ENCODE measurements around the gene PROZ. TPM values are rescaled to one million over a fixed set of nuclear protein-coding genes. Genes with fewer than 3 reads are reported as not detected.
"Not testable (repeated sequence)": the region's sequence is repeated elsewhere in the genome, so short reads cannot be mapped to it uniquely, and the experiment has no call there.

PROZ gene, protein sequence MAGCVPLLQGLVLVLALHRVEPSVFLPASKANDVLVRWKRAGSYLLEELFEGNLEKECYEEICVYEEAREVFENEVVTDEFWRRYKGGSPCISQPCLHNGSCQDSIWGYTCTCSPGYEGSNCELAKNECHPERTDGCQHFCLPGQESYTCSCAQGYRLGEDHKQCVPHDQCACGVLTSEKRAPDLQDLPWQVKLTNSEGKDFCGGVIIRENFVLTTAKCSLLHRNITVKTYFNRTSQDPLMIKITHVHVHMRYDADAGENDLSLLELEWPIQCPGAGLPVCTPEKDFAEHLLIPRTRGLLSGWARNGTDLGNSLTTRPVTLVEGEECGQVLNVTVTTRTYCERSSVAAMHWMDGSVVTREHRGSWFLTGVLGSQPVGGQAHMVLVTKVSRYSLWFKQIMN
- not detected in 2 replicates for total RNA-seq
- long read RNA-seq: 0 reads

DNA sequence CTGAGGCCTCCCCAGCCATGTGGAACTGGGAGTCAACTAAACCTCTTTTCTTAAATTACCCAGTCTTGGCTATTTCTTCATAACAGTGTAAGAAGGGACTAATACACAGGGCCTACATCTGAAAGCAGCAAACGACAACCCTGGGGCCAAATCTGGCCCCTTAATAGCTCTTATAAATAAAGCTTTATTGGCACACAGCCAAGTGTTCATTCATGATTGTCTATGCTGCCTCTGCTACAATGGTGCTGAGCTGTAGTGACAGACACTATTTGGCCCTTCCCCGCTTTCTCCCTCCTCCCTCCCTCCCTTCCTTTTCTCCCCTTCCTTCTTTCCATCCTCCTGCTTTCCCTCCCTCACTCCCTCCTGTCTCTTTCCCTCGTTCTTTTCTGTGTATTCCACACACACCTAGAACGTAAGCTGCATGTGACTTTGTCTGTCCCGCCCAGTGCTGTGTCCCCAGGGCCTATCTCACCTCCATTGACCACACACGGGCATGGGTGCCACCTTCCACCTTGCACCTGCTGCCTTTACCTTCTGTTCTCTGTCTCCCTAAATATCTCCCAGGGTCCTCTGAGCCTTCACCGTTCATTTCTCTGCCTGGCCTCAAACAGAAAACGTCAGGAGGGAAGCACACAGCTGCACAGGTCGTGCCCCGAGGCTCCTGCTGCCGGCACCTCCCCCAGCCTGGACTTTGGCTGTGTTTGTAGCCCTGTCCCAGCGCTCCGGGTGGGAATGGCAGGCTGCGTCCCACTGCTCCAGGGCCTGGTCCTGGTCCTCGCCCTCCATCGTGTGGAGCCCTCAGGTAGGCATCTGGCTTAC, at the start of gene PROZ:
TSS of gene PROZ (plus strand) at position 720 of the 819 bp plus-strand sequence. CDS start at position 733, 13 bp downstream.
- TF ChIP-seq, protein P1, sequence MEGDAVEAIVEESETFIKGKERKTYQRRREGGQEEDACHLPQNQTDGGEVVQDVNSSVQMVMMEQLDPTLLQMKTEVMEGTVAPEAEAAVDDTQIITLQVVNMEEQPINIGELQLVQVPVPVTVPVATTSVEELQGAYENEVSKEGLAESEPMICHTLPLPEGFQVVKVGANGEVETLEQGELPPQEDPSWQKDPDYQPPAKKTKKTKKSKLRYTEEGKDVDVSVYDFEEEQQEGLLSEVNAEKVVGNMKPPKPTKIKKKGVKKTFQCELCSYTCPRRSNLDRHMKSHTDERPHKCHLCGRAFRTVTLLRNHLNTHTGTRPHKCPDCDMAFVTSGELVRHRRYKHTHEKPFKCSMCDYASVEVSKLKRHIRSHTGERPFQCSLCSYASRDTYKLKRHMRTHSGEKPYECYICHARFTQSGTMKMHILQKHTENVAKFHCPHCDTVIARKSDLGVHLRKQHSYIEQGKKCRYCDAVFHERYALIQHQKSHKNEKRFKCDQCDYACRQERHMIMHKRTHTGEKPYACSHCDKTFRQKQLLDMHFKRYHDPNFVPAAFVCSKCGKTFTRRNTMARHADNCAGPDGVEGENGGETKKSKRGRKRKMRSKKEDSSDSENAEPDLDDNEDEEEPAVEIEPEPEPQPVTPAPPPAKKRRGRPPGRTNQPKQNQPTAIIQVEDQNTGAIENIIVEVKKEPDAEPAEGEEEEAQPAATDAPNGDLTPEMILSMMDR (conservative IDR thresholded peaks at IDR 0.05): no peak
- Mint-ChIP-seq H3K36me3 (ENCODE audit: low read depth) (no peaks in the 10 kb centered on the region), H3K27me3 (ENCODE audit: low read depth) (peaks cover 44% of the 10 kb centered on the region), H3K4me1 (peaks cover 24% of the 10 kb centered on the region), H3K27ac (ENCODE audit: unreplicated experiment) (no peak within 1 kb of the TSS), H3K9me3 (peaks cover 5% of the 10 kb centered on the region), H3K4me3 (no peak within 1 kb of the TSS)
- DNase-seq (ENCODE audit: low read depth, low spot score): no peak

DNA sequence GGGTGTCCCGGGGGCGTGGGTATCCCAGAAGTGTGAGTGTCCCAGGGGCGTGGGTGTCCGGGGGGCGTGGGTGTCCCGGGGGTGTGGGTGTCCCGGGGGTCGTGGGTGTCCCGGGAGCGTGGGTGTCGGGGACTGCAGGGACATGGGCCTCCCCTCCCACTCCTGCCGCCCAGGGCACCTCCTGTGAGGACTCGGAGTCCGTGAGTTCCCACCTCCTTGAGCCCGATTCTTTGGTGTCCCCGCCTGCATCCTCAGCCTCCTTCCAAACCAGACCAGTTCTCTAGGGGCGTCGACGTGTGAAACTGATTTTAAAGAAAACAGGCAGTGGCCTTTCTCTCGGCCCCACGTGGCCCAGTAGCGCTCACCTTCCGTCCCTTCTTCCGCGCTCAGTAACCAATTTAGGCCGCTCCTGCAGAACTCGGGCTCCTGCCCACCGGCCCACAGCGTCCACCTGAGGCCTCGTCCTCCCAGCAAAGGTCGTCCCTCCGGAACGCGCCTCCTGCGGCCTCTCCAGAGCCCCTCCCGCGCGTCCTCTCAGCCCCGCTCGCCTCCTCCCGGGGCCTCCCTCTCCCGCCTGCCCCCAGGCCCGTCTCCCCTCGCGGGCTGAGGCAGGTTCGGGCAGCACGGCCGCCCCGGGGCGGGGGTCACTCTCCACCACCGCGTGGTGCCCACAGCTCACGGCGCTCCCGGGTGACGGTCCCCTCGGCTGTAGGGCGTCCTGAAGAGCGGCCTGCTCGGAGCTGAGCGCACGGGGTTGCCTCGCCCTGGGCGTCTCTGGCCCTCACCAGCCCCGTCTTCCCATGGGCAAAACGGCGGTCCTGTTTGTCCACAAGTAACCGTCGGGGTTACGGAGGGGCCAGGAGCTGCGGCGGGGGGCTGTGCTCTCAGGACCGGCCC, 49.0 kb upstream of the PROZ start:
- Mint-ChIP-seq H3K27ac (ENCODE audit: unreplicated experiment) (no peak overlapping the region), H3K4me3 (peak overlapping the region; percentile 69), H3K27me3 (ENCODE audit: low read depth) (peaks cover 18% of the 10 kb centered on the region), H3K4me1 (no peaks in the 10 kb centered on the region), H3K36me3 (ENCODE audit: low read depth) (no peaks in the 10 kb centered on the region), H3K9me3 (no peaks in the 10 kb centered on the region)
- no peak for DNase-seq (ENCODE audit: low read depth, low spot score)
- TF ChIP-seq, protein P1 (conservative IDR thresholded peaks at IDR 0.05): no peak

DNA sequence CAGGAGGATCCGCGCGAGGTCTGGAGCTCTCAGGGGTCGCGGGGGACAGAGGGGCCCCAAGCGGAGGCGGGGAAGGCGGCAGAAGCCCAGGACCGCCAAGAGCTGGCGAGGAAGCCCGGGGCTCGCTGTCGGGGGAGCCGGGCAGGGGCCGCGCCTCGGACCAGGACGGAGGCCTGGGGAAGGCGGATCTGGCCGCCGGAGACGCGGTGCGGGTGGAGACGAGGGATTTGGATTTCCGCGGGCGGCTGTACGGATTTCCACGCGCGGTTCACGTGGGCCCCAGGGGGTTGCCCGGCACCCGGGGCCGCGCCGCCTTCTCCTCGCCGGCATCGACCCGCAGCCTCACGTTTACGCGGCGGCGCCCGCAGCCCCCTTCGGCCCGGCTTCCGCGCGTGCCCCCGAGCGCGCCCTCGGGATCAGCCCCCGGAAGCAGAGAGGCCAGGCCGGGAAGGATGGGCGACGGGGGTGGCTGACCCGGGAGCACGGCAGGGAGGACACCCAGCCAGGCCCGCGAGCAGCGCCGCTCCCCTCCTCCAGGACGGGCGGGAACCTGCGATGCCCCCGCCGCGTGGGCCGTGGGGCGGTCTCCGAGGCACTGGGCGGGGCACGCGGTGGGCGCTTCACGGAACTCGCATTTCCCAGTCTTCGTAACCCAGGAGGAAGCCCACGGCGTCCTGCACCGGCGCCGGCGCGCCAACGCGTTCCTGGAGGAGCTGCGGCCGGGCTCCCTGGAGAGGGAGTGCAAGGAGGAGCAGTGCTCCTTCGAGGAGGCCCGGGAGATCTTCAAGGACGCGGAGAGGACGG, 48.2 kb upstream of the PROZ start:
- Mint-ChIP-seq H3K27me3 (ENCODE audit: low read depth) (peaks cover 21% of the 10 kb centered on the region), H3K4me3 (peak overlapping the region; percentile 44), H3K9me3 (no peaks in the 10 kb centered on the region), H3K36me3 (ENCODE audit: low read depth) (no peaks in the 10 kb centered on the region), H3K4me1 (no peaks in the 10 kb centered on the region), H3K27ac (ENCODE audit: unreplicated experiment) (no peak overlapping the region)
- DNase-seq (ENCODE audit: low read depth, low spot score): no peak
- TF ChIP-seq, protein P1 (conservative IDR thresholded peaks at IDR 0.05): no peak

DNA sequence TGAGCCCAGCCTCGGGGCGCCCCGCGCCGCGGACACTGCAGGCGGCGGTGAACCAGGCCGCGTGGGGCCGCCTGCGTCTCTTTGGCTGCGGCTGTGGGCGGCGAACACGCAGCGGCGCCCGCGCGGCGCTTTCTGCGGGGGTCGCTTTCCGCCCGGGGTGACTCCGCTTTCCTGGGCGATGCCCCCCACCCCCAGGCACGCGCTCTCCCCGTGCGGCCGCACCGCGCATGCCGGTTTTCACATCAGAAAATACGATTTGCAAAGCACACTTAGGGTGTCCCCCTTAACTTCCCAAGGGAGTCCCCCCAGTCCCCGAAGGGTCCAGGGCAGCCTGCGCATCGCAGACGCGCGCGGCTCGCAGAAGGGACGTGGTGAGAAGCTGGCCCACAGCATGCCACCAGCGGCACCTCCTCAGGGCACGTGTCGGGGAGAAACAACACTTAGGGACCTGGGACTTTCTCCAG, 47.6 kb upstream of the PROZ start:
- H3K9me3 Mint-ChIP-seq: no peaks in the 10 kb centered on the region
- no peak overlapping the region for H3K27ac Mint-ChIP-seq (ENCODE audit: unreplicated experiment)
- no peak overlapping the region for H3K4me3 Mint-ChIP-seq
- DNase-seq (ENCODE audit: low read depth, low spot score): no peak
- H3K36me3 Mint-ChIP-seq (ENCODE audit: low read depth): no peaks in the 10 kb centered on the region
- peaks cover 21% of the 10 kb centered on the region for H3K27me3 Mint-ChIP-seq (ENCODE audit: low read depth)
- TF ChIP-seq, protein P1 (conservative IDR thresholded peaks at IDR 0.05): no peak
- H3K4me1 Mint-ChIP-seq: no peaks in the 10 kb centered on the region

DNA sequence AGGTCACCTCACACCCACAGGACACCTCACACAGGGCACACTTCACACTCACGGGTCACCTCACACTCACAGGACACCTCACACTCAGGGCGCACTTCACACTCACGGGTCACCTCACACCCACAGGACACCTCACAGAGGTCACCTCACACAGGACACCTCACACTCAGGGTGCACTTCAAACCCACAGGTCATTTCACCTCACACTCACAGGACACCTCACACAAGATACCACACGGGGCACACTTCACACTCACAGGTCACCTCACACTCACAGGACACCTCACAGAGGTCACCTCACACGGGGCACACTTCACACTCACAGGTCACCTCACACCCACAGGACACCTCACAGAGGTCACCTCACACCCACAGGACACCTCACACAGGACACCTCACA, 46.6 kb upstream of the PROZ start:
- H3K27me3 Mint-ChIP-seq (ENCODE audit: low read depth): peaks cover 21% of the 10 kb centered on the region
- H3K27ac Mint-ChIP-seq (ENCODE audit: unreplicated experiment); H3K4me3 Mint-ChIP-seq; DNase-seq (ENCODE audit: low read depth, low spot score); H3K36me3 Mint-ChIP-seq (ENCODE audit: low read depth); H3K4me1 Mint-ChIP-seq; H3K9me3 Mint-ChIP-seq: not testable (repeated sequence)

DNA sequence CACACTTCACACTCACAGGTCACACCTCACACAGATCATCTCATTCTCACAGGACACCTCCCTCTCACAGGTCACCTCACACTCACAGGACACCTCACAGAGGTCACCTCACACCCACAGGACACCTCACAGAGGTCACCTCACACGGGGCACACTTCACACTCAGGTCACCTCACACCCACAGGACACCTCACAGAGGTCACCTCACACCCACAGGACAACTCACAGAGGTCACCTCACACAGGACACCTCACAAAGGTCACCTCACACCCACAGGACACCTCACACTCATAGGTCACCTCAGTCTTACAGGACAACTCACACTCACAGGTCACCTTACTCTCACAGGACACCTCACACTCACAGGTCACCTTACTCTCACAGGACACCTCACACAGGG, 46.0 kb upstream of the PROZ start:
- not testable (repeated sequence) for H3K9me3 Mint-ChIP-seq; H3K27ac Mint-ChIP-seq (ENCODE audit: unreplicated experiment); H3K4me1 Mint-ChIP-seq; DNase-seq (ENCODE audit: low read depth, low spot score); H3K36me3 Mint-ChIP-seq (ENCODE audit: low read depth); H3K4me3 Mint-ChIP-seq
- peaks cover 18% of the 10 kb centered on the region for H3K27me3 Mint-ChIP-seq (ENCODE audit: low read depth)

Data from neural crest cell (in vitro differentiated cells).